Breast epithelium (tissue), 3 donors: ENCODE results near the gene TEX35.

Experiments
- POLR2AphosphoS5 ChIP-seq, 3 donors: sonication (generic); formaldehyde crosslinking; IDR thresholded peaks; one replicate each; pipeline ENCODE4 v1.6.1; 2017; ENCODE audit warnings: antibody characterized with exemption in 3 of 3
- TF ChIP-seq, protein P1 (sequence below), 3 donors: fragments of 450-650 bp; IDR thresholded peaks; one replicate each; pipeline ENCODE4 v1.5.1; 2016 to 2017; ENCODE audit warnings: antibody characterized with exemption in 3 of 3, mild to moderate bottlenecking in 3 of 3, moderate library complexity in 3 of 3

- TF ChIP-seq, protein P1, sequence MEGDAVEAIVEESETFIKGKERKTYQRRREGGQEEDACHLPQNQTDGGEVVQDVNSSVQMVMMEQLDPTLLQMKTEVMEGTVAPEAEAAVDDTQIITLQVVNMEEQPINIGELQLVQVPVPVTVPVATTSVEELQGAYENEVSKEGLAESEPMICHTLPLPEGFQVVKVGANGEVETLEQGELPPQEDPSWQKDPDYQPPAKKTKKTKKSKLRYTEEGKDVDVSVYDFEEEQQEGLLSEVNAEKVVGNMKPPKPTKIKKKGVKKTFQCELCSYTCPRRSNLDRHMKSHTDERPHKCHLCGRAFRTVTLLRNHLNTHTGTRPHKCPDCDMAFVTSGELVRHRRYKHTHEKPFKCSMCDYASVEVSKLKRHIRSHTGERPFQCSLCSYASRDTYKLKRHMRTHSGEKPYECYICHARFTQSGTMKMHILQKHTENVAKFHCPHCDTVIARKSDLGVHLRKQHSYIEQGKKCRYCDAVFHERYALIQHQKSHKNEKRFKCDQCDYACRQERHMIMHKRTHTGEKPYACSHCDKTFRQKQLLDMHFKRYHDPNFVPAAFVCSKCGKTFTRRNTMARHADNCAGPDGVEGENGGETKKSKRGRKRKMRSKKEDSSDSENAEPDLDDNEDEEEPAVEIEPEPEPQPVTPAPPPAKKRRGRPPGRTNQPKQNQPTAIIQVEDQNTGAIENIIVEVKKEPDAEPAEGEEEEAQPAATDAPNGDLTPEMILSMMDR (IDR thresholded peaks at IDR 0.05), result no peak
- no peak for TF ChIP-seq POLR2AphosphoS5 (IDR thresholded peaks at IDR 0.05)
Observed at GRCh38 chr1:178528228-178528952, 15.5 kb downstream of the TEX35 start.
